Left lung (tissue), 10 donors: Measurements from ENCODE around the gene ITPR2. TPM values are rescaled to one million over a fixed set of nuclear protein-coding genes. Genes with fewer than 3 reads are reported as not detected.

Source experiments
- ATAC-seq: fragments of 200-7000 bp; cut with Tn5 transposase; one replicate; pipeline ENCODE4 v1.9.1; 2020; ENCODE audit warnings: moderate library complexity
- DNase-seq, 4 donors: peaks; one replicate each; pipeline ENCODE4 v3.0.0-alpha.2; 2013 to 2020
- H3K27ac ChIP-seq, 2 donors: fragments of 200-600 bp; sonication (generic) in 1 of 2; one replicate each; pipeline versions ENCODE4 v1.5.0 to v1.8.0; 2020 to 2021
- H3K27me3 ChIP-seq, 2 donors: fragments of 200-600 bp; sonication (generic) in 1 of 2; one replicate each; pipeline versions ENCODE4 v1.5.0 to v1.8.0; 2020 to 2021
- H3K36me3 ChIP-seq, 2 donors: fragments of 200-600 bp; sonication (generic) in 1 of 2; one replicate each; pipeline versions ENCODE4 v1.5.0 to v1.8.0; 2020 to 2021
- H3K4me1 ChIP-seq, 2 donors: fragments of 200-600 bp; one replicate each; pipeline ENCODE4 v1.8.0; 2021
- H3K4me3 ChIP-seq, 2 donors: fragments of 200-600 bp; sonication (generic) in 1 of 2; one replicate each; pipeline versions ENCODE4 v1.5.0 to v1.8.0; 2020 to 2021; ENCODE audit warnings: mild to moderate bottlenecking in 1 of 2
- H3K9me3 ChIP-seq, 2 donors: fragments of 200-600 bp; sonication (generic) in 1 of 2; one replicate each; pipeline versions ENCODE4 v1.5.0 to v1.8.0; 2020 to 2021
- CTCF ChIP-seq, 2 donors: fragments of 200-600 bp; sonication (generic) in 1 of 2; IDR thresholded peaks; one replicate each; pipeline versions ENCODE4 v1.5.0 to v1.8.0; 2021; ENCODE audit warnings: antibody characterized with exemption in 2 of 2
- intact Hi-C, 2 donors: fragments of 100-400 bp; cut with DNase I; formaldehyde crosslinking; loops; one replicate each; pipeline versions ENCODE4 v1.11.2 to v1.14.2; 2022
- polyA plus RNA-seq, 6 donors: library from polyadenylated mRNA; unstranded; fragments of 120-200 nt; gene quantifications; one replicate each; pipeline ENCODE4 v1.2.1, GENCODE V29; 2013; ENCODE audit not compliant: insufficient read length in 6 of 6
- total RNA-seq, 2 donors: library from RNA; stranded (reverse); fragmentation: NEBNext Ultra II Directional; extraction: Animal tissue kit (Norgen Biotek cat#: 25700); gene quantifications; one replicate each; pipeline ENCODE4 v1.2.1, GENCODE V29; 2021
- donor health status: DM: no; HTN: yes; CAD: no.
- donor health status: DM: no; HTN: no; CAD: no.

Gene ITPR2
- total and polyA plus RNA-seq, 8 donors: 5.5 to 67.8 (median 7.5) TPM

GRCh38 chr12:26539131-26539530 lies 293.9 kb downstream of the ITPR2 start:
- intact Hi-C loops: no loop called here
- H3K4me3 ChIP-seq: no peak overlapping the region
- no peaks in the 10 kb centered on the region for H3K9me3 ChIP-seq
- no peaks in the 10 kb centered on the region for H3K27me3 ChIP-seq
- H3K4me1 ChIP-seq: no peaks in the 10 kb centered on the region
- no peak overlapping the region for H3K27ac ChIP-seq
- H3K36me3 ChIP-seq: no peaks in the 10 kb centered on the region
- no peak for TF ChIP-seq CTCF (IDR thresholded peaks at IDR 0.05)
- ATAC-seq: no peak
- no peak for DNase-seq

- intact Hi-C loops: no loop called here
- Histone ChIP-seq H3K9me3 (no peaks in the 10 kb centered on the region), H3K36me3 (no peaks in the 10 kb centered on the region), H3K4me3 (no peak overlapping the region), H3K4me1 (no peaks in the 10 kb centered on the region), H3K27ac (no peak overlapping the region), H3K27me3 (no peaks in the 10 kb centered on the region)
- DNase-seq (no peak), ATAC-seq (no peak)
- no peak for TF ChIP-seq CTCF (IDR thresholded peaks at IDR 0.05)
Observed at GRCh38 chr12:26537651-26538050, 295.3 kb downstream of the ITPR2 start.

- H3K27ac ChIP-seq: no peak overlapping the region
- no peaks in the 10 kb centered on the region for H3K4me1 ChIP-seq
- H3K27me3 ChIP-seq: no peaks in the 10 kb centered on the region
- TF ChIP-seq CTCF (IDR thresholded peaks at IDR 0.05): no peak
- ATAC-seq (no peak), DNase-seq (no peak)
- H3K9me3 ChIP-seq: no peaks in the 10 kb centered on the region
- no peak overlapping the region for H3K4me3 ChIP-seq
- intact Hi-C loops: no loop called here
- no peaks in the 10 kb centered on the region for H3K36me3 ChIP-seq
Observed at GRCh38 chr12:26537126-26537525, 295.9 kb downstream of the ITPR2 start.

- no peak for DNase-seq
- intact Hi-C loops: no loop called here
- no peak overlapping the region for H3K4me3 ChIP-seq
- H3K4me1 ChIP-seq: no peaks in the 10 kb centered on the region
- ATAC-seq: no peak
- H3K27me3 ChIP-seq: no peaks in the 10 kb centered on the region
- no peak overlapping the region for H3K27ac ChIP-seq
- no peaks in the 10 kb centered on the region for H3K9me3 ChIP-seq
- TF ChIP-seq CTCF (IDR thresholded peaks at IDR 0.05): no peak
- no peaks in the 10 kb centered on the region for H3K36me3 ChIP-seq
Observed at GRCh38 chr12:26535826-26536225, 297.2 kb downstream of the ITPR2 start.

DNA sequence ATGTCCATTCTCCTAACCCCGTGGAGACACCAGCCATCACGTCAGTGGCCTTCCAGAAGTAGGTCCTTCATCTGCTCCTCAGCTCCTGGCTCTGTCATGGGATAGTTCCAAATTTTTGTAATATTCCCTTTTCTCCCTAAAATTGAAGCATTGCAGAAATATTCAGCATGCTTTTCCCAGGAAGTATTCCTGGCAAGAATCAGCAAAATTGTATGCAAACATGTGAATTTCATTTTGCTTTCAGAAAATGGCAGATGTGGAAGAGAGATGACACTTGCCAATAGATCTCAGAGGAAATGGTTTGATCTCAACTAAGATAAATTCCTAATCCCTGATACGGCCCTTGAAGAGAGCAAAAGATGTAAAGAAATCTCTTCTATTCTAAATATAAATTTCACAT lies 298.9 kb downstream of the ITPR2 start:
- no peaks in the 10 kb centered on the region for H3K9me3 ChIP-seq
- H3K4me1 ChIP-seq: no peaks in the 10 kb centered on the region
- no peak for TF ChIP-seq CTCF (IDR thresholded peaks at IDR 0.05)
- H3K36me3 ChIP-seq: no peaks in the 10 kb centered on the region
- H3K27me3 ChIP-seq: no peaks in the 10 kb centered on the region
- no peak overlapping the region for H3K27ac ChIP-seq
- ATAC-seq (no peak), DNase-seq (no peak)
- intact Hi-C loops: no loop called here
- H3K4me3 ChIP-seq: no peak overlapping the region
